Measurements from ENCODE around the gene CPA5.

Gene CPA5

DNA sequence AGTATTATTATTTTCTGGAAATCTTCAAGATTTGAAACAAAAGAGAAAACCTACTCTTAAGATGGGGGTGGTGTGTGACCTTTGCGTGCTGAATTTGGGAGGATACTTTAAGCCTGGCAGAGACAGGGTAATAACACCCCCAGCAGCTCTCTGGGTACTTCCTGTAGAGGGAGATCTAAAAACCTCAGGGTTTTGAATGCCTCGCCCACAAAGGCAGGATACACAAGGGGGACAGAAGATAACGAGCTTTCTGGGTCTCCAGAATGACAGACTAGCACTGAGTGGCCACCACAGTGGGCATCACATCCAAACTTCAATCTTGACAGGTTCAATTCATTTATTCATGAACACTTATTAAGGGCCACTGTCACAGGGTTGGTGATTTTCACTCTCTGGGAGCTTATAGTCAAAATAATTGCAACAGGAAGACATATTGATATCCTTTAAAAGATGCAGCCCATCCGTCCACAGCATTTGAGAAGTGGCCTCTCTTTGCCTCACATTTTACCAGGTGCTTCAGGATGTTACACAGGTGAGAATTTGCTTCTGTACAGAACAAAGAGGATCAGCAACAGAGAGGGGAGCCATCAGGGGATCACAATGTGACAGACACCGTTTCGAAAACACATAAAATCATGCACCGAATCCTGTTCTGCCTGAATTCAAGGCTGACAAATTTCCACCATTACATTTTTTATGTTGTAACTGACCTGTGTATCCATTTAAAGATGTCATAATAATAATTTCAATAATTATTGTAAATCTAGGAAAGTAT, 50.0 kb downstream of the CPA5 start:
- in situ Hi-C loops (cut with MboI; ENCODE audit: low sequenced_read_pairs): no loop called here

DNA sequence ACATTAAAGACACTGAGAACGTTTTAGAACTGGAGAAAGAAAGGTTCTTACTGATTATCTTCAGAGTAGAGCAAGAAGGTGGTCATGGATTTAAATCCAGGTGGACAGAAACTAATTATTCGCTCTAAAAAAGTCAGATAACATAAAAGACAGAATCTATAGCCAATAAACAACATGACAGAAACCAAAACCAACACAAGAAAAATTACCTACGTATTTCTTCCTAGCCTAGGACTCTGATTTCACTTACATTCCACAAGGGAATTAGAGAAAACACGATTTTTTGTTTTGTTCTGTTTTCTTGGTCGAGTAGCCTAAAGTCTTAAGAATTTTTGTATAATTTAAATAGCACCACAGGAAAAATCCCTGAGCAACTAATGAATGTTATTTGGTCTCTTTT, 50.8 kb downstream of the CPA5 start:
- in situ Hi-C loops (cut with MboI; ENCODE audit: low sequenced_read_pairs): no loop called here

DNA sequence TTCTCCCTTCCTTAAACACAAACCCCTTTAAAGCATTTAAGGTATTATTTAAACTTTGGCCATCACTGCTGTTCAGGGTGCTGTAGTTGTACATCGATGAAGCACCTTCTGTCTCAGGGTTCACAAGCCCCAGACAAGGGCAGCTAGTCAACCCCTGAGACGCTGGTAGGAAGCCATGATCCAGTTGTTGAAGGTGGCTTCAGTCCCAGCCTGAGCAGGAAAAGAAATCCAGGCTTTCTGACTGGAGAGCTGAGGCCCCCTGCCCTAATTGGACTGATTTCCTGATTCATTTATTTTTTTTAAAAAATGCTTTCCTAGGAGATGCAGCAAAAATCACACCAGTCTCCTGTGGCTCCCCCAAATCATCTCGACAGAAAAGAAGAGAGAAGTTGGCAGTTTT, 51.5 kb downstream of the CPA5 start:
- in situ Hi-C loops (cut with MboI; ENCODE audit: low sequenced_read_pairs): no loop called here

DNA sequence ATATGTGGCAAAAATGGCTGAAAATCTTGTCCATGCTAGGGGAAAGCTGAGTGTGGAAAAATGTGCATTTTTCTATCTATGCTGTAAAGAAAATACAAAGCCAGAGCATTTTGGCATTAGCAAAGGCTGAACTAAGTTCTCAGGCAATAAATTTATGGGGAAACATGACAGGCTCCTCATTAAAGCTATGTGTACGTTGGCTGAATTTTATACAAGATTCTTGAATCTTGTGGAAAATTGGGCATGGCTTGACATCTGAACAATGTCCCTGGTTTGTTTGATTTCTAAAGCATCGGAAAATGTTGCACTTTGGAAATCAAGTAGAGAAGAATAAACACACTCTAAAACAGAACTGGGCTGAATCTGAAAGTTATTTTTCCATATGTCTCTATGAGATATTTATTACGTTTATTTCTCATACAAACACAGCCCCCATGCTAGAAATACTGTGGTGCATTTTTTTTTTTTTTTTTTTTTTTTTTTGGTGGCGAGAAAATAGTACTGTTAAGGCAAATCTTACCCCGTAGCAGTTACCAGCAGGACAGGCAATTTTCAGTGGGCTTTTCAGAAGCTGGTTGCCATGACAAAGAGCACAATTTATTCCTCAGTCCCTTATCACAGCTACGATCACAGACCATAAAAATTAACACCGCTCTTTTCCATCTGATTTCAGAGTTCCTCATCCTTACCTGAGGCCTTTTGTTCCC, 52.6 kb downstream of the CPA5 start:
- in situ Hi-C loops (cut with MboI; ENCODE audit: low sequenced_read_pairs): no loop called here

DNA sequence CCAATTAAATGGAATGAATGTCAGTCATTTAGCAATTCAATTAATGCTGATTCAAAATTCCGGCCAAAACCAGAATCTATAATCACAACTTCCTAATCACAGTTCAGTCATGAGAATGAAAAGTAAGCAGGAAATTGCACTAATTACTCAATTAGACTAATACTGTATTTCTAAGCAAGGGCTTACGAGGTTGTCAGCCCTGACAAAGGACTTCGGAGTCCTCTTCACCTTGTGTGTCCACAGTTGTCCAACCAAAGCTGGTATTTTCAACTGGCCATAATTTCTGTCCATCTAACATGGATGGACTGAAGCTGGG, 53.1 kb downstream of the CPA5 start:
- in situ Hi-C loops (cut with MboI; ENCODE audit: low sequenced_read_pairs): no loop called here

DNA sequence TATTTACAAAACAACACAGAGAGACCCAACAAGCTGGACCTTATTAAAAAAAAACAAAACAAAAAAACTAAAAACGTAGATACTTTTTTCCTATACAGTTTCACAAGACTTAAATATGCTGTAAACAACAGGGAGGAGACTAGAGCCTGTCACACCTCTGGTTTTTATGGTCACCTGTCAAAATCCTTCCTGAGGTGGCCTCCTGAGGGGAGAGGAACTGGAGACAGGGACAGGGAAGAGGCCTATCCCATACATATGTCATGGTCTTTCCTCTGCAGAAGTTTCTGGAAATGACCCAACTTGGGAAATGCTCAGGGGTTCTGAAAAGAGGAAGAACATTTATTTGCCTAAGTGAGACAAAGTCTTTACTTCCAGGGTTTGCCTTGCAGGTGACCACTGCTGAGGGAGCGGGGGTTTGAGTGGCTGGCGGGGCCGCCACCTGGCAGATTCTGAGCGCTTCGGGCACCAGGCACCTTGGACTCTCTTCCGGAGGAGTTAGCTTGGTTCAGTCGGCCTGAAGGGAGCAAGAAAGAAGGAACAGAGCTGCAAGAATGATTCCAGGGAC, 54.0 kb downstream of the CPA5 start:
- in situ Hi-C loops (cut with MboI; ENCODE audit: low sequenced_read_pairs): no loop called here

DNA sequence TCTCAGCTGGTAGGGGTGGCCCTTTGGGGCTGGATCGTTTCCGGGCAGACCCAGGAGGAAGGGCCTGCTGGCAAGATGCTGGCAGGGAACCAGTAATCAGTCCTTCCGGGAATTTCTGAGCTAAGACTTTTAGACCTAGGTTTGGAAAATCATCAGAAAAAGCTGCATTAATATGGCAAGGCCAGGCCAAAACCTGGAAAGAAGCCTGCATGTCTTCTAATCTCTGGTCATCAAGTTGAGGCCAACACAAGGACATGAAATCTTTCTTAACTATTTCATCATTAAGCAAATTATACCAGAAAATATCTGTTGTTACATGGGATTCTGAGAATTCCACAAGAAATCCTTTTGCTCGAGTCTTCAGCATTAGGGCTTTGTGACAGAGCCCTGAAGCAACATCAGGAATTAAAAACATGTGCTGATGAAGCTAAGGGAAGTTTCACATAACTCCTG, 55.5 kb downstream of the CPA5 start:
- in situ Hi-C loops (cut with MboI; ENCODE audit: low sequenced_read_pairs): no loop called here

DNA sequence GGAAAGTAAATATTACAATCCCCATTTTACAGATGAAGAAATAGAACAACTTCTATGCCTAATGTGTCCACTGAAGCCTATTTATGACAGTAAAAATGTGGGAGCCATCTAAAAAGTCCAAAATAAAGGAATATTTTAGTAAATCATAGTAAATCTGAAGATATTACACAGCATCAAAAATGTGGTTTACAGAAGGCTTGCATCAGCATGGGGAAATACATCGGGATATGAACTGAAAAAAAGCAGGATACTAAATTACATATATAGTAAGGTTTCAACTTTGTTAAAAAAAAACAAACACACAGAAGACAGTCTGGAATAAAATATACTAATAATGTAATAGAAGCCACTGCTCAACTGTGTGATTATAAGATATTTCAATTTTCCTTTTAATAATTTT, 56.5 kb downstream of the CPA5 start:
- in situ Hi-C loops (cut with MboI; ENCODE audit: low sequenced_read_pairs): no loop called here

DNA sequence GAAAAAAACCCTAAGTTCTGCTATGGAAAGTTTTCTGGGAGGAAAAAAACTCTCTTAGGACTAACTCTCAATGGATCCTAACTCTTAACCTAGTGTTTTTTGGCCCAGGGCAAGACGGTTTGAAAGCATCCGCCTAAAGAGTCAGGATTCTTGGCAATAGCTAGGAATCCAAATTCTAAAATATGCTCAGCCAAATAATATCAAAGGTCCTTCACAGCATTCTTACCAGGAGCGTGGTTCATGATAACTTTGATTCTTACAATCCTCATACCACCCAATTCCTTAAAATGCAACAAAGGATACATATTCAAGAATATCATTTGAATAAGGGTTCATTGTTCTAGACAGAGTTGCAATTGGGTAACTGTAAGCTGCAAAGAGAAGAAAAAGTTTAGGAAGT, 57.0 kb downstream of the CPA5 start:
- in situ Hi-C loops (cut with MboI; ENCODE audit: low sequenced_read_pairs): no loop called here

DNA sequence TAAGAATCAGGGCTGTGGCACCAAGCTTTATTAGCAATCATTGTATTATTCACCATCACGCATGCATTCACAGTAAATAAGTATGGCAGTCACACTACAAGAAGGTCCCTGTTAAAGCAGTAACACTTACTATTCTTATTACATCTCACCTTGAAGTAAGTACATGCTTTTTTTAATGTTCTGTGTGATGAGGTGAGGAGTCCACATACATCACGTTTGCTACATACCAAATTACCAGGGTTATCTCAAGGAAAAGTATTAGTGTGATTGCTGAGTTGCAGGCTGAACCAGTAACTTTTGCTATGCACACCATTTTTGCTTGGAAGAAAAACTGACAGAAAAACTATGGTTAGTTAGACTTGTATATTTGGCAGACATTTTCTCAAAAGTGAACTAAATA, 60.4 kb downstream of the CPA5 start:
- in situ Hi-C loops (cut with MboI; ENCODE audit: low sequenced_read_pairs): no loop called here

DNA sequence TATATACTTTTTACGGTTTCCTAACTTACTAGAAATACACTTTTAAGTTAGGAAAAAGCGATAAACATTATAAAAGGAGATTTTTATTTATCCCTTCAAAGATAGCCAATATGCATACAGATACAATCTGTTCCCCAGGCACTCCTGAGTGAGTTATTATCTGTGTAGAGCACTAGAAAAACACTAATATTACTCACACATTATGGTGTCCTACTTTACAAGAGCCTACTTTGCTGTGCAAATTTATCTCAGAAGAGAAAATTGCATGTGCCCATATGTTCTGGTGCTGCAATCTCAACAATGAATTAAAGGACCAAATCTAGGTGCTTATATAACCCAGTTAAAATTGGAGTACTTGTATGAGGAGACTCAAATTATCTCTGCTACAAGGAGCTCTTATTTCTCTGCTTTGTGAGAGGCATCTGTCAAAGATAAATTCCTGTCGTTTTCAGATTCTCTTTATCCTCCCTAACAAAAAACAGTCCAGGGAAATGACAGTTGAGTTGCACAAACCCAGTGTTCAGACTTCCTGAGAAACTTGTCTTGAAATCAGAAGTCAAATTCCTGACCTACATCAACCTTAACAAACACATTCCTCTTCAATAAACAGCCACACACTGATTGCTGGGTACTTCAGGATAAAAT, 64.6 kb downstream of the CPA5 start:
- in situ Hi-C loops (cut with MboI; ENCODE audit: low sequenced_read_pairs): no loop called here

DNA sequence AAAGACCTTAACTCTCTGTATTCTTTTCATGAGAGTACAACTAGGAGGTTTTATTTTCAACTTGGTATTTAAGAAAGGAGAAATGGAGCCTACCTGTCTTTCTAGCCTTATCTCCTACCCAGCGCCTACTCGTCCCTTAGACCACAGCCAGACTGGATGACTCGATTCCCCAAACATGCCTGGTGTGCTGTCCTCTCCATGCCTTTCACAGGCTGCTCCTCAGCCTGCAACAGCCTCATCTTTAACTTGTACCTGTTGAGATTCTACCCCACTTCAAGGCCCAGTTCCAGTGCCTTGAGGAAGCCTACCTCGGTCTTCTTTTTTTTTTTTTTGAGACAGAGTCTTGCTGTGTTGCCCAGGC, 65.1 kb downstream of the CPA5 start:
- in situ Hi-C loops (cut with MboI; ENCODE audit: low sequenced_read_pairs): no loop called here

DNA sequence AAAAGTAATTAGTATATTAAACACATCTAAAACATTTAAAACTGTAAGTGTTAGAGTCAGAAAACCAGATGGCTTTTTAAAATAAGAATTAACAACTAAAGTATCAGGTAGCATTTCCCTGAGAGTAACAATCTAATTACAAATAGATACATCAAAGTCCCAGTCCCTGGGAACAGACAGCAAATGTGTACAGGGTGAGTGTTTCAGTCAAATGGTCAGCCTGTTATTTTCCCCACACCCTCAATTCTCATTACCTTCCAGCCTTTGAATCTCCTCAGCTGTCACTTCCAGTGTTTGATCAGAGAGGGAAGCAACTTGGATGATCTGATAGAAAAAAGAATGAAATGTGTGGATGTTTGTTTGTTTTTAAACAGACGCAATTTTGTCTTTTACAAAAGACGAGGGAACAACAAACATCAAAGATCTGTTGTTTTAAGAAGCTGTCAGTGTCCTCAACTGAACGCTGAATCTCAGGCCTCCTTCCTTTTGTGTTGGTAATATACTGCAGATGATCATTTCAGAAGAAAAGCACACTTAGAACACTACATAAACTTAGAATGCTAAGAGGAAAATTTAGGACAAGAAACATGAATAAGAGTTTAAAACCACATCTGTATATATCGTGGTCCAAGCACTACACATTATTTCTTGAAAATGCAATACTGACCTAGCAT, 66.4 kb downstream of the CPA5 start:
- in situ Hi-C loops (cut with MboI; ENCODE audit: low sequenced_read_pairs): no loop called here

DNA sequence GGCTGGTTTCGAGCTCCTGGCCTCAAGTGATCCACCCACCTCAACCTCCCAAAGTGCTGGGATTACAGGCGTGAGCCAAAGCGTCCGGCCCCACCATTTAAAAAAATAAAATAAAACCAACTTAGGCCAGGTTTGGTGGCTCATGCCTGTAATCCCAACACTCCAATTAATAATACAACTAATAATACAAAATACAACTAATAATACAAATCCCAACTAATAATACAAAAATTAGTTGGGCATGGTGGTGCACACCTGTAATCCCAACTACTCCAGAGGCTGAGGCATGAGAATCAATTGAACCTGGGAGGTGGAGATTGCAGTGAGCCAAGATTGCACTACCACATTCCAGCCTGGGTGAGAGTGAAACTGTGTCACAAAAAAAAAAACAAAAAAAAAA, 68.6 kb downstream of the CPA5 start:
- in situ Hi-C loops (cut with MboI; ENCODE audit: low sequenced_read_pairs): no loop called here

DNA sequence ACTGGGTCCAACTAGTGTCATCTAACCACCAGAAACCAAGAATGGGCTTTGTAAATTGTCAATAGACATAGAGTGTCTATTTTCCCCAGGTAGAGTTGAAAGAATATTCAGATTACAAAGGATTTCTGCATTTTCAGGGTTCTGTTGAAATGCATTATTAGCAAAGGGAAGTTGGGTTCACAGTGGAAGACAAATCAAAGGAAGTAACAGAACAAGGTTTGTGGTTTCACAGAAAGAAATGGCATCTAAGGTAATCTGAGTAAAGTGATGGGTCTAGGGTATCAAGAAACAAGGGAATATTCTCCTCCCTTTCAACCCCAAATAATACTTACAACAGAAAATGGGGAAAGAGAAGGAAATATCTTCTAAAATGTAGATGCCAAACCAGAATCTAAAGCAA, 70.4 kb downstream of the CPA5 start:
- in situ Hi-C loops (cut with MboI; ENCODE audit: low sequenced_read_pairs): no loop called here

DNA sequence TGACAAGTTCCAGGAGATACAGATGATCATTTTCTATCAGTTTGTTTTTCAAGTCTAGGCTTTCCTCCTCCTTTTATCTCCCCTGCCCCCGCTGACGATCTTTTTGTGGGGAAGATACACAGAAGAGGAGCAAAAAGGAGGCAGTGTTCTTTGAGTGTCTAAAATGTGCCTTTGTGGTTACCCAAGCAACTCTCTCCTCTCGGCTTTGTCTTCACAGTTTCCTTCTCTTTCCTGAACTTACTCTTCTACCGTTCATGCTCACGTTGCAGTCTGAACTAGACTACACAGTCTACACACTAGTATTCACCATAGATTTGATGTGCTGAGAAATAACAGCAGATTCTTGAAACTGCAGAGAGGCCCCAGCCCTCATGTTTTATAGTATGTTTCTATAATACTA, 72.6 kb downstream of the CPA5 start:
- in situ Hi-C loops (cut with MboI; ENCODE audit: low sequenced_read_pairs): no loop called here

DNA sequence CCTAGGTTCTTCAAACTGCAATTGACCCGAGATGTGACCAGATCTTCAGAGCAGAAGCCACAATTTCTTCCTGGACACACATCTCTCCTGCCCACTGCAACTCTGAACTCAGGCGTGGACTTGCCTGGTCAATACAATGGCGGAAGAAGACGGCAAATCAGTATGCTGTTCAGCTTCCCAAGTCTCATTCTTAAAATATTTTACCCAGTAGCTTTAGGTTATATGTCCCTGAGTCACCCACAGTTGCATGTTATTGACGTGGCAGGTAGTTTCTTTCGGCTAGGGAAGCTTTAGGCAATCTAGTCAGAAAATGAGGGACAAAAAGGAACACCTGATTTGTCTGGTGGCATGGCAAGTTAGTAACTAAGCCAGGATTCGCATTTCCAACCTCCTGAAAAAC, 73.7 kb downstream of the CPA5 start:
- in situ Hi-C loops (cut with MboI; ENCODE audit: low sequenced_read_pairs): no loop called here
